ENCODE data around the gene PTPRN2.

DNA sequence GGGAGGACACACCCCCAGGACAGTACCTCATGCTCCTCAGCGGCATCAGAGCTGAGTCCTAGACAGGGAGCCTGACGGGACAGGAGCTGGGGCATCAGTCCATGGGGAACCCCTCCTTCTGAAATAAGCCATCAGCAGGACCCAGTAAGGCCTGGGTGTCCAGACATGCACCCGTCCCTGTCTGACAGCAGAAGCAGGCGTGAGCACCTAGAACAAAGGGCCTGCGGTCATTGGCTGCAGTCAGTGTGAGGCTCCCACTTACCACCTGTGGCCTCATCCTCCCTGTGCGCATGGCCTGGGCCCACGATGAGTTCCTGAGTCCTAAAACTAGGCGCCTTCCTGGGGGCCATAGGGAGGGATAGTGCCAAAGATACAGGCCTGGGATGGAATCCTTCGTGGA, 484.7 kb downstream of the PTPRN2 start:
- TF ChIP-seq EP300 (IDR thresholded peaks at IDR 0.05), result no peak
- TF ChIP-seq, protein P1, sequence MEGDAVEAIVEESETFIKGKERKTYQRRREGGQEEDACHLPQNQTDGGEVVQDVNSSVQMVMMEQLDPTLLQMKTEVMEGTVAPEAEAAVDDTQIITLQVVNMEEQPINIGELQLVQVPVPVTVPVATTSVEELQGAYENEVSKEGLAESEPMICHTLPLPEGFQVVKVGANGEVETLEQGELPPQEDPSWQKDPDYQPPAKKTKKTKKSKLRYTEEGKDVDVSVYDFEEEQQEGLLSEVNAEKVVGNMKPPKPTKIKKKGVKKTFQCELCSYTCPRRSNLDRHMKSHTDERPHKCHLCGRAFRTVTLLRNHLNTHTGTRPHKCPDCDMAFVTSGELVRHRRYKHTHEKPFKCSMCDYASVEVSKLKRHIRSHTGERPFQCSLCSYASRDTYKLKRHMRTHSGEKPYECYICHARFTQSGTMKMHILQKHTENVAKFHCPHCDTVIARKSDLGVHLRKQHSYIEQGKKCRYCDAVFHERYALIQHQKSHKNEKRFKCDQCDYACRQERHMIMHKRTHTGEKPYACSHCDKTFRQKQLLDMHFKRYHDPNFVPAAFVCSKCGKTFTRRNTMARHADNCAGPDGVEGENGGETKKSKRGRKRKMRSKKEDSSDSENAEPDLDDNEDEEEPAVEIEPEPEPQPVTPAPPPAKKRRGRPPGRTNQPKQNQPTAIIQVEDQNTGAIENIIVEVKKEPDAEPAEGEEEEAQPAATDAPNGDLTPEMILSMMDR (IDR thresholded peaks at IDR 0.05), result no peak

Measured in sigmoid colon (tissue), 4 donors.